Measurements from ENCODE around the gene SLC37A2. TPM values are rescaled to one million over a fixed set of nuclear protein-coding genes. Genes with fewer than 3 reads are reported as not detected.

Gene SLC37A2
- total and polyA plus RNA-seq, 2 donors (not counting 3 experiments of a cell fraction or from before 2014, with no cell fraction given), result 1.1 to 1.7 TPM

DNA sequence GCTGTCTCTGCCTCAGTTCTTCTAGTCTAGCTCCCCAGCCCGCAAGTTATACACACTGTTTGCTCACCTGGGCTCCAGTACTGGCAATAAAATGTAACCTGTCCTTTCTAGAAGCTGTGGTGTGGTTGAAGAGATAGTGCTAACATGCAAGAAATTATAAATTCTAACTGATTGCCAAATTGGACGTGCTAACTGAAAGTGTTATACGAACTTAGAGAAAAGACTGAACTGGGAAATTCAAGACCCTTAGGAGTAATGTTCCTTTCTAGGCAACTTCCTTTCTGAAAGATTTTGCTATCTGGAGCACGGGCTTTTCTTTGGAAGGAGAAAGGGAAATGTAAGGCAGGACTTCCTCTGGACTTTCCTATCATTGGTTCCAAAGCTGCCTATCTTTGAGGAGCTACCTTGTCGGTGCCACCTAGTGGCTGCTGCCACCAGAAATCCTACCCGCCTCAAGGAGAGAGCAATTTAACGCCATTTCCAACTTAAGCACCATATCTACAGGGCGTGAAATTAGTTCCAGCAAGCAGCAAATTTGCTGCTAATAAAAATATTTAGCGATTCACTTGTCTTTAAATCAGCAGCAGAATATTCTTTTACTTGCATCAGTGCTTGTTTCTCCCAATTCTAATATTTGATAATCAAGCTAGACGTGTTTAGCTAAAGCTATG is 61.0 kb downstream of the SLC37A2 start:
- Histone ChIP-seq H3K27ac (ENCODE audit: insufficient read depth, low read depth, low read length) (no peak overlapping the region), H3K36me3 (ENCODE audit: control insufficient read depth in 2 of 2, extremely low read depth in 1 of 2, insufficient read depth in 2 of 2, low read length in 2 of 2) (no peaks in the 10 kb centered on the region), H3K9me1 (replicated peaks; ENCODE audit: control insufficient read depth, extremely low read depth, insufficient read depth, low read length) (no peaks in the 10 kb centered on the region), H3K4me2 (ENCODE audit: insufficient read depth, low read length) (no peak overlapping the region), H3K79me2 (ENCODE audit: control insufficient read depth, insufficient read depth, low read length) (no peaks in the 10 kb centered on the region), H3K9me3 (replicated peaks; ENCODE audit: control insufficient read depth, insufficient read depth, low read length) (no peaks in the 10 kb centered on the region), H2AFZ (ENCODE audit: low read depth, low read length) (peak overlapping the region; percentile 95), H3K9ac (replicated peaks; ENCODE audit: extremely low read depth, insufficient read depth, low read length) (no peak overlapping the region), H3K27me3 (ENCODE audit: control insufficient read depth in 2 of 2, insufficient read depth in 2 of 2, low read length in 2 of 2) (peaks cover 15 to 16% of the 10 kb centered on the region in 2 experiments), H4K20me1 (replicated peaks; ENCODE audit: control insufficient read depth, extremely low read depth, insufficient read depth, low read length) (no peaks in the 10 kb centered on the region), H3K4me1 (ENCODE audit: control insufficient read depth, extremely low read depth, insufficient read depth, low read length) (no peaks in the 10 kb centered on the region), H3K4me3 (replicated peaks in 1 of 3; ENCODE audit: insufficient read depth in 1 of 3, low read depth in 1 of 3, low read length in 3 of 3) (no peak overlapping the region)
- dilution Hi-C loops (cut with MboI; ENCODE audit: extremely low pct_ligation_motif_present, low sequenced_read_pairs) (no loop called here), intact Hi-C loops (cut with micrococcal nuclease) (no loop called here)
- ChIA-PET POLR2A (interaction anchor here (1.0 kb wide), 1 partner anchor 12 kb away, joined by 3 read pairs; the partner anchor contains the start of gene TMEM218), CTCF (interaction anchor here (0.7 to 4.0 kb wide), 18 partner anchors 9 to 305 kb away, joined by 3 to 39 read pairs (median 4); partner anchors contain the start of genes SLC37A2 and TMEM218)
- no peak for TF ChIP-seq POLR2AphosphoS5 (IDR thresholded peaks at IDR 0.05; ENCODE audit: insufficient read depth, low read depth, low read length)
- TF ChIP-seq, protein P1, sequence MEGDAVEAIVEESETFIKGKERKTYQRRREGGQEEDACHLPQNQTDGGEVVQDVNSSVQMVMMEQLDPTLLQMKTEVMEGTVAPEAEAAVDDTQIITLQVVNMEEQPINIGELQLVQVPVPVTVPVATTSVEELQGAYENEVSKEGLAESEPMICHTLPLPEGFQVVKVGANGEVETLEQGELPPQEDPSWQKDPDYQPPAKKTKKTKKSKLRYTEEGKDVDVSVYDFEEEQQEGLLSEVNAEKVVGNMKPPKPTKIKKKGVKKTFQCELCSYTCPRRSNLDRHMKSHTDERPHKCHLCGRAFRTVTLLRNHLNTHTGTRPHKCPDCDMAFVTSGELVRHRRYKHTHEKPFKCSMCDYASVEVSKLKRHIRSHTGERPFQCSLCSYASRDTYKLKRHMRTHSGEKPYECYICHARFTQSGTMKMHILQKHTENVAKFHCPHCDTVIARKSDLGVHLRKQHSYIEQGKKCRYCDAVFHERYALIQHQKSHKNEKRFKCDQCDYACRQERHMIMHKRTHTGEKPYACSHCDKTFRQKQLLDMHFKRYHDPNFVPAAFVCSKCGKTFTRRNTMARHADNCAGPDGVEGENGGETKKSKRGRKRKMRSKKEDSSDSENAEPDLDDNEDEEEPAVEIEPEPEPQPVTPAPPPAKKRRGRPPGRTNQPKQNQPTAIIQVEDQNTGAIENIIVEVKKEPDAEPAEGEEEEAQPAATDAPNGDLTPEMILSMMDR (IDR thresholded peaks at IDR 0.05; ENCODE audit: extremely low read depth in 1 of 2, insufficient read depth in 1 of 2, low read depth in 1 of 2, low read length in 2 of 2), result peak; percentile 37 to 57
- FAIRE-seq, result peak; percentile 83
- no TSS peak for BruUV-seq (replicated peaks)
- DNase-seq (ENCODE audit: low read depth, low spot score), result peak; percentile 46

DNA sequence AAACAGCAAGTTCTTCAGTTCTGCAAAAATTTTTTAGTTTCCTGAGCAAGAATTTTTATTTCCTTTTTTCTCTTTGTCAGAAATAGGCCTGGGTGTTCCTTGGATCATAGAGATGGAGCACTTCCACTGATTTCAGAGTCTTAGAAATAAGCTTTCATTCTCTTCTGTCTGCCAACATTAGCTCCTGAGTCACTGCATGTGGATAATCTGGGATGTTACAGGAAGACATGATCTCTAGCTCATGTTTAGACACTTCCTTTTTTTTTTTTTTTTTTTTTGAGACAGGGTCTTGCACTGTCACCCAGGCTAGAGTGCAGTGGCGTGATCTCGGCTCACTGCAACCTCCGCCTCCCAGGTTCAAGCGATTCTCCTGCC is 61.5 kb downstream of the SLC37A2 start:
- intact Hi-C loops (cut with micrococcal nuclease), result no loop called here

More for the DNA sequence above, 61.5 kb downstream of the SLC37A2 start:
- no peak overlapping the region for H2AFZ ChIP-seq (ENCODE audit: low read depth, low read length)
- ChIA-PET CTCF (interaction anchor here (0.7 to 4.0 kb wide), 17 partner anchors 9 to 305 kb away, joined by 3 to 39 read pairs (median 4); partner anchors contain the start of gene TMEM218), POLR2A (interaction anchor here (1.0 kb wide), 1 partner anchor 13 kb away, joined by 3 read pairs; the partner anchor contains the start of gene TMEM218)
- H3K9me1 ChIP-seq (replicated peaks; ENCODE audit: control insufficient read depth, extremely low read depth, insufficient read depth, low read length), result no peaks in the 10 kb centered on the region
- TF ChIP-seq EZH2 (IDR thresholded peaks at IDR 0.05; ENCODE audit: borderline replicate concordance, low read depth, low read length, severe bottlenecking), result no peak
- TF ChIP-seq, protein P2, sequence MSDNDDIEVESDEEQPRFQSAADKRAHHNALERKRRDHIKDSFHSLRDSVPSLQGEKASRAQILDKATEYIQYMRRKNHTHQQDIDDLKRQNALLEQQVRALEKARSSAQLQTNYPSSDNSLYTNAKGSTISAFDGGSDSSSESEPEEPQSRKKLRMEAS (IDR thresholded peaks at IDR 0.05; ENCODE audit: insufficient read depth, insufficient read length), result no peak
- TF ChIP-seq, protein P1 (IDR thresholded peaks at IDR 0.05; ENCODE audit: extremely low read depth in 1 of 2, insufficient read depth in 1 of 2, low read depth in 1 of 2, low read length in 2 of 2), result no peak
- no peak for TF ChIP-seq MYC (IDR thresholded peaks at IDR 0.05; ENCODE audit: low read depth, low read length)
- TF ChIP-seq POLR2A (IDR thresholded peaks at IDR 0.05; ENCODE audit: low read depth, low read length), result no peak
- TF ChIP-seq JUN (IDR thresholded peaks at IDR 0.05; ENCODE audit: borderline replicate concordance, insufficient read depth, insufficient read length, low read depth), result no peak
- no peak for TF ChIP-seq GATA2 (IDR thresholded peaks at IDR 0.05; ENCODE audit: insufficient read depth, insufficient read length, low read depth, low read length)
- no peak for TF ChIP-seq FOS (IDR thresholded peaks at IDR 0.05; ENCODE audit: borderline replicate concordance, insufficient read depth, low read length)
- TF ChIP-seq POLR2AphosphoS5 (IDR thresholded peaks at IDR 0.05; ENCODE audit: insufficient read depth, low read depth, low read length), result no peak
- DNase-seq (ENCODE audit: low read depth, low spot score) (no peak), FAIRE-seq (no peak)
- H3K4me3 ChIP-seq (replicated peaks in 1 of 3; ENCODE audit: insufficient read depth in 1 of 3, low read depth in 1 of 3, low read length in 3 of 3), result no peak overlapping the region
- H3K79me2 ChIP-seq (ENCODE audit: control insufficient read depth, insufficient read depth, low read length), result no peaks in the 10 kb centered on the region
- dilution Hi-C loops (cut with MboI; ENCODE audit: extremely low pct_ligation_motif_present, low sequenced_read_pairs), result no loop called here
- H3K36me3 ChIP-seq (ENCODE audit: control insufficient read depth in 2 of 2, extremely low read depth in 1 of 2, insufficient read depth in 2 of 2, low read length in 2 of 2), result no peaks in the 10 kb centered on the region
- no peaks in the 10 kb centered on the region for H3K9me3 ChIP-seq (replicated peaks; ENCODE audit: control insufficient read depth, insufficient read depth, low read length)
- peaks cover 16 to 17% of the 10 kb centered on the region in 2 experiments for H3K27me3 ChIP-seq (ENCODE audit: control insufficient read depth in 2 of 2, insufficient read depth in 2 of 2, low read length in 2 of 2)
- no peak overlapping the region for H3K9ac ChIP-seq (replicated peaks; ENCODE audit: extremely low read depth, insufficient read depth, low read length)
- H4K20me1 ChIP-seq (replicated peaks; ENCODE audit: control insufficient read depth, extremely low read depth, insufficient read depth, low read length), result no peaks in the 10 kb centered on the region
- no peak overlapping the region for H3K27ac ChIP-seq (ENCODE audit: insufficient read depth, low read depth, low read length)
- no peak overlapping the region for H3K4me2 ChIP-seq (ENCODE audit: insufficient read depth, low read length)
- no TSS peak for BruUV-seq (replicated peaks)
- H3K4me1 ChIP-seq (ENCODE audit: control insufficient read depth, extremely low read depth, insufficient read depth, low read length), result no peaks in the 10 kb centered on the region

All from endothelial cell of umbilical vein (primary cell).